K562 (cell line): Measurements from ENCODE around the gene SACM1L. TPM values are rescaled to one million over a fixed set of nuclear protein-coding genes. Genes with fewer than 3 reads are reported as not detected.

Source experiments
- ARNT ChIP-seq, 2 experiments: fragments of 450-650 bp; IDR thresholded peaks; 2 replicates each; pipeline ENCODE4 v1.6.1; 2016; ENCODE audit warnings: mild to moderate bottlenecking in 1 of 2
- CBX3 ChIP-seq, 2 experiments: IDR thresholded peaks; 1 replicate in 1 of 2; 2 replicates in 1 of 2; pipeline ENCODE4 v1.6.1; 2012; ENCODE audit warnings: inconsistent platforms in 2 of 2, low read length in 2 of 2, borderline replicate concordance in 1 of 2, control low read depth in 1 of 2
- CXXC5 ChIP-seq: fragments of 250-450 bp; sonication (Bioruptor Pico); IDR thresholded peaks from 2 replicates; pipeline ENCODE4 v1.8.0; 2022; ENCODE audit warnings: inconsistent platforms, mild to moderate bottlenecking, moderate library complexity
- DIDO1 ChIP-seq: fragments of 450-650 bp; IDR thresholded peaks from 2 replicates; pipeline ENCODE4 v1.6.1; 2016; ENCODE audit warnings: low read depth, missing biosample characterization, missing genetic modification characterization
- FOXK2 ChIP-seq, 2 experiments: fragments of 450-650 bp; IDR thresholded peaks in 1 of 2; conservative IDR thresholded peaks in 1 of 2; 2 replicates each; pipeline ENCODE4 v1.6.1; 2016; ENCODE audit warnings: low read depth in 2 of 2, mild to moderate bottlenecking in 1 of 2
- HDAC1 ChIP-seq, 2 experiments: fragments of 450-650 bp; IDR thresholded peaks; 2 replicates each; pipeline ENCODE4 v1.6.1; 2016 to 2017; ENCODE audit warnings: inconsistent platforms in 1 of 2, mild to moderate bottlenecking in 1 of 2, moderate library complexity in 1 of 2
- HDGF ChIP-seq: fragments of 450-650 bp; IDR thresholded peaks from 2 replicates; pipeline ENCODE4 v1.6.1; 2016
- KDM1A ChIP-seq, 2 experiments: fragments of 450-650 bp; IDR thresholded peaks; 2 replicates each; pipeline ENCODE4 v1.6.1; 2016; ENCODE audit warnings: mild to moderate bottlenecking in 2 of 2
- MXI1 ChIP-seq: IDR thresholded peaks from 2 replicates; pipeline ENCODE4 v1.6.1; 2011; ENCODE audit warnings: low read depth, mild to moderate bottlenecking, improper control_type of control experiment, low read length
- PHB2 ChIP-seq: fragments of 450-650 bp; IDR thresholded peaks from 2 replicates; pipeline ENCODE4 v1.6.1; 2017; ENCODE audit warnings: low read depth
- TBP ChIP-seq: optimal IDR thresholded peaks from 2 replicates; pipeline ENCODE3; 2011; ENCODE audit warnings: low read depth, low read length, improper control_type of control experiment
- ZBTB17 ChIP-seq: fragments of 450-650 bp; formaldehyde crosslinking; IDR thresholded peaks from 2 replicates; pipeline ENCODE4 v1.4.0; 2020; ENCODE audit warnings: mild to moderate bottlenecking
- ZSCAN32 ChIP-seq: fragments of 450-650 bp; formaldehyde crosslinking; IDR thresholded peaks from 2 replicates; pipeline ENCODE4 v1.4.0; 2020; ENCODE audit warnings: mild to moderate bottlenecking, moderate library complexity
- polyA plus RNA-seq, 8 experiments: library from polyadenylated mRNA; depleted of rRNA in 4 of 8; stranded (reverse) in 5 of 8; unstranded in 3 of 8; fragments of >200 nt; fragmentation: Nextera tagmentation in 2 of 8; fragmentation: Illumina TruSeq in 1 of 8; extraction: Ambion mirVana in 2 of 8; extraction: Trizol in 1 of 8; gene quantifications; 2 replicates each; pipeline versions ENCODE4 v1.2.1 to v1.2.3, GENCODE V29; 2011 to 2014; ENCODE audit warnings: inconsistent platforms in 1 of 8, missing spikeins in 1 of 8
- total RNA-seq, 7 experiments: library from RNA; depleted of rRNA in 6 of 7; stranded (reverse); fragments of >200 nt in 6 of 7; fragmentation: Illumina TruSeq in 2 of 7; extraction: Trizol in 2 of 7; gene quantifications; 2 replicates each; pipeline versions ENCODE4 v1.2.1 to v1.2.3, GENCODE V29; 2011 to 2021; ENCODE audit warnings: low replicate concordance in 1 of 7
- TF ChIP-seq, protein P1 (sequence below): conservative IDR thresholded peaks from 2 replicates; pipeline ENCODE4 v1.6.1; 2011; ENCODE audit warnings: low read depth, mild to moderate bottlenecking, low read length; ENCODE audit not compliant: control insufficient read depth
- TF ChIP-seq, protein P2 (sequence below): sonication (generic); formaldehyde crosslinking; IDR thresholded peaks from 2 replicates; pipeline ENCODE4 v1.8.0; 2022; ENCODE audit warnings: missing genetic modification reagents, mild to moderate bottlenecking, borderline replicate concordance
- TF ChIP-seq, protein P3 (sequence below): fragments of 450-650 bp; IDR thresholded peaks from 2 replicates; pipeline ENCODE4 v1.6.1; 2016; ENCODE audit warnings: low read depth

SACM1L gene
- total and polyA plus RNA-seq, 9 of the 15 experiments (the other 6 are each of a cell fraction or from before 2014, with no cell fraction given), result 25.7 to 67.2 (median 40.3) TPM

DNA sequence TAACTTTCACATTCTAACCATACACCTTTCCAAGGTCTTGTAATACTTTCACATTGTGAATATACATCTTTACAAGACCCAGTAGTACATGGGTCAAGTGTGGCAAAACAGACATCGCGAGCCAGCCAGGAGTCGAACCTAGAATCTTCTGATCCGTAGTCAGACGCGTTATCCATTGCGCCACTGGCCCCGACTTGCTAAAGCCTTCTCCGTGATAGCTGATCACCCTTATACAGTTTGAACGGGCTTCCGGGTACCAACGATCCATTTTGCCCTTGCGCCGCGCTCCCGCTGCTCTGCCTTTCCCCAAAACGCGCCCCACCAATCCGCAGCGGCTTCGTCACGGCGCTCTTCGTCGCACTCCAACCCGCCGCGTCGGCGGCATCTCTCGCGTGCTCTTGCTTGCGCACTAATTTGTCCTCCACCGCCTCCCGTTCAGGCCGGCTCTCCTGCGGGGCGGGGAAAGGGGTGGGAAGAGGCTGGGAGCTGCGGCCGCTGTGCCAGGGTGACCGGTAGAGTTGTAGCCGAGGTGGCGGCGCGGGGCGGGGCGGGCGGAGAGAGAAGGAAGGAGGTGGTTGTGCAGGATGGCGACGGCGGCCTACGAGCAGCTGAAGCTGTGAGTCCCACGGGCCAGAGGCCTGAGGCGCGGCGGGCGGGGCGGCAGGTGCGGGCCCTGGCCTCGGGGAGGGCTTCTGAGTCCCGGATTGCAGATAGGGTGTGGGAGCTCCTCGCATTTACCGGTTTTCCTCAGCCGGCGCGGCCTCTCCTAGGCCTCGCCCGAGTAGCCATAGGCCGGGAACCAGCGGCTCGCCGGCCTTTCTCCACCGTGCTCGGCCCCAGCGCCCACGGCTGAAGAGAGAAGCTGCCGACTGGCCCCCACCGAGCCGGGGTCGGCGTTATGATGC lies at the start of gene SACM1L (continued):
- TF ChIP-seq ZSCAN32 (CRISPR knock-in tag) (0 out of 2 replicates have a peak, but pooled peaks have one; percentile 60), HDGF (no peak), TBP (peak; percentile 100), HDAC1 (IDR thresholded peaks at IDR 0.05) (peak; percentile 88), MXI1 (no peak), CXXC5 (CRISPR knock-in tag) (peak; percentile 97), ZBTB17 (peak; percentile 89), CBX3 (IDR thresholded peaks at IDR 0.05; ENCODE audit: borderline replicate concordance in 1 of 2, low read length in 2 of 2) (peak in 1 of 2 experiments; percentile 83; a peak in 1 of 3 replicates), ARNT (IDR thresholded peaks at IDR 0.05) (peak; percentile 83 to 91), KDM1A (IDR thresholded peaks at IDR 0.05) (peak in 1 of 2 experiments; percentile 14; a peak in 1 of 4 replicates), FOXK2 (conservative IDR thresholded peaks at IDR 0.05 in 1 of 2, IDR thresholded peaks at IDR 0.05 in 1 of 2; ENCODE audit: low read depth in 2 of 2) (peak; percentile 15 to 67; a peak in 2 of 4 replicates), DIDO1 (tag) (peak; percentile 69; the same call in 1 of the 2 replicates), PHB2 (no peak)
- TF ChIP-seq, protein P1, sequence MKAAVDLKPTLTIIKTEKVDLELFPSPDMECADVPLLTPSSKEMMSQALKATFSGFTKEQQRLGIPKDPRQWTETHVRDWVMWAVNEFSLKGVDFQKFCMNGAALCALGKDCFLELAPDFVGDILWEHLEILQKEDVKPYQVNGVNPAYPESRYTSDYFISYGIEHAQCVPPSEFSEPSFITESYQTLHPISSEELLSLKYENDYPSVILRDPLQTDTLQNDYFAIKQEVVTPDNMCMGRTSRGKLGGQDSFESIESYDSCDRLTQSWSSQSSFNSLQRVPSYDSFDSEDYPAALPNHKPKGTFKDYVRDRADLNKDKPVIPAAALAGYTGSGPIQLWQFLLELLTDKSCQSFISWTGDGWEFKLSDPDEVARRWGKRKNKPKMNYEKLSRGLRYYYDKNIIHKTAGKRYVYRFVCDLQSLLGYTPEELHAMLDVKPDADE, result peak; percentile 94
- TF ChIP-seq, protein P2, sequence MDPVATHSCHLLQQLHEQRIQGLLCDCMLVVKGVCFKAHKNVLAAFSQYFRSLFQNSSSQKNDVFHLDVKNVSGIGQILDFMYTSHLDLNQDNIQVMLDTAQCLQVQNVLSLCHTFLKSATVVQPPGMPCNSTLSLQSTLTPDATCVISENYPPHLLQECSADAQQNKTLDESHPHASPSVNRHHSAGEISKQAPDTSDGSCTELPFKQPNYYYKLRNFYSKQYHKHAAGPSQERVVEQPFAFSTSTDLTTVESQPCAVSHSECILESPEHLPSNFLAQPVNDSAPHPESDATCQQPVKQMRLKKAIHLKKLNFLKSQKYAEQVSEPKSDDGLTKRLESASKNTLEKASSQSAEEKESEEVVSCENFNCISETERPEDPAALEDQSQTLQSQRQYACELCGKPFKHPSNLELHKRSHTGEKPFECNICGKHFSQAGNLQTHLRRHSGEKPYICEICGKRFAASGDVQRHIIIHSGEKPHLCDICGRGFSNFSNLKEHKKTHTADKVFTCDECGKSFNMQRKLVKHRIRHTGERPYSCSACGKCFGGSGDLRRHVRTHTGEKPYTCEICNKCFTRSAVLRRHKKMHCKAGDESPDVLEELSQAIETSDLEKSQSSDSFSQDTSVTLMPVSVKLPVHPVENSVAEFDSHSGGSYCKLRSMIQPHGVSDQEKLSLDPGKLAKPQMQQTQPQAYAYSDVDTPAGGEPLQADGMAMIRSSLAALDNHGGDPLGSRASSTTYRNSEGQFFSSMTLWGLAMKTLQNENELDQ (CRISPR knock-in tag), result 0 out of 2 replicates have a peak, but pooled peaks have one; percentile 61
- TF ChIP-seq, protein P3, sequence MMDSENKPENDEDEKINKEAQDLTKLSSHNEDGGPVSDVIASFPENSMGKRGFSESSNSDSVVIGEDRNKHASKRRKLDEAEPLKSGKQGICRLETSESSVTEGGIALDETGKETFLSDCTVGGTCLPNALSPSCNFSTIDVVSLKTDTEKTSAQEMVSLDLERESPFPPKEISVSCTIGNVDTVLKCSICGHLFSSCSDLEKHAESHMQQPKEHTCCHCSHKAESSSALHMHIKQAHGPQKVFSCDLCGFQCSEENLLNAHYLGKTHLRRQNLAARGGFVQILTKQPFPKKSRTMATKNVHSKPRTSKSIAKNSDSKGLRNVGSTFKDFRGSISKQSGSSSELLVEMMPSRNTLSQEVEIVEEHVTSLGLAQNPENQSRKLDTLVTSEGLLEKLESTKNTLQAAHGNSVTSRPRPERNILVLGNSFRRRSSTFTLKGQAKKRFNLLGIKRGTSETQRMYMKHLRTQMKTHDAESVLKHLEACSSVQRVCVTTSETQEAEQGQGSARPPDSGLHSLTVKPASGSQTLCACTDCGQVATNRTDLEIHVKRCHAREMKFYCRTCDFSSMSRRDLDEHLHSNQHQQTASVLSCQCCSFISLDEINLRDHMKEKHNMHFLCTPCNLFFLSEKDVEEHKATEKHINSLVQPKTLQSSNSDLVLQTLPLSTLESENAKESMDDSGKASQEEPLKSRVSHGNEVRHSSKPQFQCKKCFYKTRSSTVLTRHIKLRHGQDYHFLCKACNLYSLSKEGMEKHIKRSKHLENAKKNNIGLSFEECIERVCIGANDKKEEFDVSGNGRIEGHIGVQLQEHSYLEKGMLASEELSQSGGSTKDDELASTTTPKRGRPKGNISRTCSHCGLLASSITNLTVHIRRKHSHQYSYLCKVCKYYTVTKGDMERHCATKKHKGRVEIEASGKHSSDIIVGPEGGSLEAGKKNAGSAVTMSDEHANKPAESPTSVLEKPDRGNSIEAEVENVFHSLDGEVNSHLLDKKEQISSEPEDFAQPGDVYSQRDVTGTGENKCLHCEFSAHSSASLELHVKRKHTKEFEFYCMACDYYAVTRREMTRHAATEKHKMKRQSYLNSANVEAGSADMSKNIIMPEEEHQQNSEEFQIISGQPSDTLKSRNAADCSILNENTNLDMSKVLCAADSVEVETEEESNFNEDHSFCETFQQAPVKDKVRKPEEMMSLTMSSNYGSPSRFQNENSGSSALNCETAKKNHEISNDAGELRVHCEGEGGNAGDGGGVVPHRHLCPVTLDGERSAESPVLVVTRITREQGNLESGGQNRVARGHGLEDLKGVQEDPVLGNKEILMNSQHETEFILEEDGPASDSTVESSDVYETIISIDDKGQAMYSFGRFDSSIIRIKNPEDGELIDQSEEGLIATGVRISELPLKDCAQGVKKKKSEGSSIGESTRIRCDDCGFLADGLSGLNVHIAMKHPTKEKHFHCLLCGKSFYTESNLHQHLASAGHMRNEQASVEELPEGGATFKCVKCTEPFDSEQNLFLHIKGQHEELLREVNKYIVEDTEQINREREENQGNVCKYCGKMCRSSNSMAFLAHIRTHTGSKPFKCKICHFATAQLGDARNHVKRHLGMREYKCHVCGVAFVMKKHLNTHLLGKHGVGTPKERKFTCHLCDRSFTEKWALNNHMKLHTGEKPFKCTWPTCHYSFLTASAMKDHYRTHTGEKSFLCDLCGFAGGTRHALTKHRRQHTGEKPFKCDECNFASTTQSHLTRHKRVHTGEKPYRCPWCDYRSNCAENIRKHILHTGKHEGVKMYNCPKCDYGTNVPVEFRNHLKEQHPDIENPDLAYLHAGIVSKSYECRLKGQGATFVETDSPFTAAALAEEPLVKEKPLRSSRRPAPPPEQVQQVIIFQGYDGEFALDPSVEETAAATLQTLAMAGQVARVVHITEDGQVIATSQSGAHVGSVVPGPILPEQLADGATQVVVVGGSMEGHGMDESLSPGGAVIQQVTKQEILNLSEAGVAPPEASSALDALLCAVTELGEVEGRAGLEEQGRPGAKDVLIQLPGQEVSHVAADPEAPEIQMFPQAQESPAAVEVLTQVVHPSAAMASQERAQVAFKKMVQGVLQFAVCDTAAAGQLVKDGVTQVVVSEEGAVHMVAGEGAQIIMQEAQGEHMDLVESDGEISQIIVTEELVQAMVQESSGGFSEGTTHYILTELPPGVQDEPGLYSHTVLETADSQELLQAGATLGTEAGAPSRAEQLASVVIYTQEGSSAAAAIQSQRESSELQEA, result peak; percentile 99
